Endothelial cell of umbilical vein (primary cell): ENCODE measurements around the gene NRDE2. TPM values are rescaled to one million over a fixed set of nuclear protein-coding genes. Genes with fewer than 3 reads are reported as not detected.

Source experiments
- BruUV-seq: library from RNA; stranded (reverse); fragments of 400-500 nt; replicated peaks from 2 replicates; lab custom pipeline; 2021; lab: Mats Ljungman, UMichigan
- CTCF ChIA-PET: fragments of 300-600, 350-600 bp; sonication (Branson Sonifier 250); formaldehyde crosslinking; loops from one replicate; lab custom pipeline; 2021; ENCODE audit warnings: antibody characterized with exemption, inconsistent platforms; lab: Charles Lee
- POLR2A ChIA-PET: fragments of 300-600, 350-600 bp; sonication (Branson Sonifier 250); formaldehyde crosslinking; loops from one replicate; lab custom pipeline; 2021; ENCODE audit warnings: antibody characterized with exemption, inconsistent platforms; lab: Charles Lee
- DNase-seq: peaks from one replicate; pipeline ENCODE4 v3.0.0-alpha.2; 2011; ENCODE audit warnings: low read depth, low spot score
- FAIRE-seq: peaks from 2 replicates; lab custom pipeline; 2011; peaks lifted over from hg19 to GRCh38; lab: Jason Lieb, UNC
- H2AFZ ChIP-seq: 2 replicates; pipeline ENCODE4 v1.6.0; 2012; ENCODE audit warnings: low read depth, low read length, control low read depth, inconsistent platforms
- H3K27ac ChIP-seq: 2 replicates; pipeline ENCODE4 v1.5.1; 2011; ENCODE audit warnings: low read depth, mild to moderate bottlenecking, control low read depth, low read length, moderate library complexity; ENCODE audit not compliant: insufficient read depth
- H3K27me3 ChIP-seq, 2 experiments: 2 replicates each; pipeline versions ENCODE4 v1.6.0 to v1.6.1; 2011; ENCODE audit warnings: low read length in 2 of 2, mixed read lengths in 1 of 2; ENCODE audit not compliant: control insufficient read depth in 2 of 2, insufficient read depth in 2 of 2
- H3K36me3 ChIP-seq, 2 experiments: 2 replicates in 1 of 2; 3 replicates in 1 of 2; pipeline ENCODE4 v1.5.1; 2011; ENCODE audit warnings: low read length in 2 of 2, mild to moderate bottlenecking in 1 of 2, moderate library complexity in 1 of 2; ENCODE audit not compliant: control insufficient read depth in 2 of 2, insufficient read depth in 2 of 2; ENCODE audit errors: extremely low read depth in 1 of 2
- H3K4me1 ChIP-seq: 3 replicates; pipeline ENCODE4 v1.5.1; 2011; ENCODE audit warnings: mild to moderate bottlenecking, low read length; ENCODE audit not compliant: control insufficient read depth, insufficient read depth; ENCODE audit errors: extremely low read depth
- H3K4me2 ChIP-seq: 2 replicates; pipeline ENCODE4 v1.6.1; 2011; ENCODE audit warnings: low read length, control low read depth, mixed read lengths; ENCODE audit not compliant: insufficient read depth
- H3K4me3 ChIP-seq, 3 experiments: fragments of 200-600 bp in 1 of 3; sonication (generic), shearing (Covaris generic) in 1 of 3; replicated peaks in 1 of 3; 2 replicates each; pipeline ENCODE4 v1.5.1; 2011 to 2016; ENCODE audit warnings: control low read depth in 3 of 3, low read length in 3 of 3, mild to moderate bottlenecking in 2 of 3, inconsistent platforms in 1 of 3, low read depth in 1 of 3, moderate library complexity in 1 of 3; ENCODE audit not compliant: insufficient read depth in 1 of 3
- H3K79me2 ChIP-seq: 2 replicates; pipeline ENCODE4 v1.6.0; 2012; ENCODE audit warnings: low read length, inconsistent platforms; ENCODE audit not compliant: control insufficient read depth, insufficient read depth
- H3K9ac ChIP-seq: replicated peaks from 2 replicates; pipeline ENCODE3; 2011; ENCODE audit warnings: low read length, control low read depth; ENCODE audit not compliant: insufficient read depth; ENCODE audit errors: extremely low read depth
- H3K9me1 ChIP-seq: replicated peaks from 3 replicates; pipeline ENCODE4 v1.6.0; 2011; ENCODE audit warnings: mild to moderate bottlenecking, low read length; ENCODE audit not compliant: control insufficient read depth, insufficient read depth; ENCODE audit errors: extremely low read depth
- H3K9me3 ChIP-seq: replicated peaks from 2 replicates; pipeline ENCODE4 v1.5.1; 2012; ENCODE audit warnings: low read length, inconsistent platforms; ENCODE audit not compliant: control insufficient read depth, insufficient read depth
- H4K20me1 ChIP-seq: replicated peaks from 2 replicates; pipeline ENCODE3; 2011; ENCODE audit warnings: mild to moderate bottlenecking, low read length; ENCODE audit not compliant: control insufficient read depth, insufficient read depth; ENCODE audit errors: extremely low read depth
- CTCF ChIP-seq, 2 donors: IDR thresholded peaks; 1 replicate in 1 of 2; 2 replicates in 1 of 2; pipeline ENCODE4 v1.5.1; 2011; ENCODE audit warnings: low read length in 2 of 2, mild to moderate bottlenecking in 2 of 2, moderate library complexity in 2 of 2, control low read depth in 1 of 2, inconsistent platforms in 1 of 2, low read depth in 1 of 2; ENCODE audit not compliant: insufficient read depth in 1 of 2; ENCODE audit errors: extremely low read depth in 1 of 2
- EZH2 ChIP-seq: IDR thresholded peaks from 2 replicates; pipeline ENCODE4 v1.6.1; 2012; ENCODE audit warnings: borderline replicate concordance, low read depth, mild to moderate bottlenecking, moderate library complexity, low read length, inconsistent platforms; ENCODE audit not compliant: severe bottlenecking
- FOS ChIP-seq: IDR thresholded peaks from 2 replicates; pipeline ENCODE4 v1.6.1; 2011; ENCODE audit warnings: mild to moderate bottlenecking, low read length, moderate library complexity, borderline replicate concordance; ENCODE audit not compliant: insufficient read depth
- GATA2 ChIP-seq: IDR thresholded peaks from 2 replicates; pipeline ENCODE4 v1.7.0; 2011; ENCODE audit warnings: low read depth, mild to moderate bottlenecking, moderate library complexity, mixed read lengths, low read length; ENCODE audit not compliant: insufficient read length, insufficient read depth
- JUN ChIP-seq: IDR thresholded peaks from 2 replicates; pipeline ENCODE4 v1.6.1; 2011; ENCODE audit warnings: borderline replicate concordance, low read depth; ENCODE audit not compliant: insufficient read length, insufficient read depth
- MAX ChIP-seq: IDR thresholded peaks from 2 replicates; pipeline ENCODE4 v1.6.1; 2011; ENCODE audit not compliant: insufficient read depth, insufficient read length
- MYC ChIP-seq: IDR thresholded peaks from one replicate; pipeline ENCODE4 v1.6.1; 2011; ENCODE audit warnings: mild to moderate bottlenecking, low read depth, low read length
- POLR2A ChIP-seq: IDR thresholded peaks from 2 replicates; pipeline ENCODE4 v1.6.1; 2012; ENCODE audit warnings: low read depth, mild to moderate bottlenecking, control low read depth, low read length
- POLR2AphosphoS5 ChIP-seq: IDR thresholded peaks from 2 replicates; pipeline ENCODE4 v1.6.1; 2012; ENCODE audit warnings: low read depth, mild to moderate bottlenecking, control low read depth, low read length, moderate library complexity; ENCODE audit not compliant: insufficient read depth
- dilution Hi-C: fragments of 300-500 bp; cut with MboI; formaldehyde crosslinking; loops from one replicate; pipeline ENCODE4 v1.15.0; 2019; ENCODE audit warnings: low sequenced_read_pairs; ENCODE audit not compliant: extremely low pct_ligation_motif_present
- intact Hi-C: fragments of 100-400 bp; cut with micrococcal nuclease; formaldehyde crosslinking; loops from one replicate; pipeline ENCODE4 v1.10.0; 2022
- polyA plus RNA-seq, 4 experiments: library from polyadenylated mRNA; depleted of rRNA in 3 of 4; stranded (reverse) in 3 of 4; unstranded in 1 of 4; fragments of >200 nt; gene quantifications; 2 replicates each; pipeline versions ENCODE4 v1.2.1 to v1.2.3, GENCODE V29; 2011 to 2012; ENCODE audit warnings: missing spikeins in 1 of 4
- total RNA-seq: library from RNA; stranded (reverse); gene quantifications from 2 replicates; pipeline ENCODE4 v1.2.3, GENCODE V29; 2021

Gene NRDE2
- total and polyA plus RNA-seq, 2 donors (not counting 3 experiments of a cell fraction or from before 2014, with no cell fraction given): 8.5 to 22.1 TPM

DNA sequence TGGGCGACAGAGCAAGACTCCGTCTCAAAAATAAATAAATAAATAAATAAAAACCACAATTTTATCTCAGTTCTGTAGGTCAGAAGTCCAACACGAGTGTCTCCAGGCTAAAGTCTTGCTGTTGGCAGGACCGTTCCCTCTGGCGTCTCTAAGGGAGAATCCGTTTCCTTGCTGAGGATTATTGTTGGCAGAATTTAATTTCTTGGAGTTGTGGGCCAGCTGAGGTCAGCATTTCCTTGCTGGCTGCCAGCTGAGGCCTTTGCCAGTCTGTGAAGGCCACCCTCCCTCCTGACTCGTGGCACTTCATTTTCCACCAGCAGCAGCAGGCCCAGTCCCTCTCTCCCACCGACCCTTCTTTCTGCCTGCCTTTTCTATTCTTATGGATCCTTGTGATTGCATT is 58.2 kb downstream of the NRDE2 start:
- Histone ChIP-seq H4K20me1 (no peaks in the 10 kb centered on the region), H3K9me1 (no peaks in the 10 kb centered on the region), H3K27ac (peak overlapping the region; percentile 87), H3K79me2 (peaks cover 2% of the 10 kb centered on the region), H3K4me1 (peaks cover 34% of the 10 kb centered on the region), H3K27me3 (no peaks in the 10 kb centered on the region), H2AFZ (no peak overlapping the region), H3K36me3 (peaks cover 21 to 29% of the 10 kb centered on the region in 2 experiments), H3K9ac (no peak overlapping the region), H3K9me3 (no peaks in the 10 kb centered on the region), H3K4me2 (no peak overlapping the region), H3K4me3 (no peak overlapping the region)
- intact Hi-C loops (no loop called here), dilution Hi-C loops (no loop called here)
- TF ChIP-seq EZH2 (no peak), POLR2AphosphoS5 (peak; percentile 10)
- CTCF ChIA-PET: interaction anchor here (1.2 to 1.4 kb wide), 2 partner anchors 15 to 485 kb away, joined by 3 read pairs; no protein-coding TSS in a partner anchor
- DNase-seq (peak; percentile 66), FAIRE-seq (peak; percentile 62)
- POLR2A ChIA-PET: no interaction called here
- BruUV-seq: no TSS peak

DNA sequence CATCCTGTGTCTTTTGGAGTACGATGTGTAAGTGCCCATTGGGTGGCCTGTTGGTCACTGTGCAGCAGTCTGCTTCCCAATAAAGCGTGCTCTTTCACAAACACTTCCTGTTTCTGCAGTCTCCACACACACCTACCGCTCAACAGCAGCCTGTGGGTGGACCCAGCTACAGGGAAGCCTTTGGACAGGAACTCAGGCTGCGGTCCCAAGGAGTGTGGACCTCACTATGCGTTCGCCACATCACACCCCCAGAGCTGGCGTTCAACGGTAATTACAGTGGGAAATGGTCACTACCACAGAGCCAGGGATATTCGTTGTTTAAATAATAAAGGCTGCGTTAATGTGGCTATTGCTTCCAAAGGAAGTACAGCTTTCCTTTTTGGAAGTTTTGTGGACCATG is 59.2 kb downstream of the NRDE2 start:
- no peaks in the 10 kb centered on the region for H3K27me3 ChIP-seq
- no peak overlapping the region for H3K4me3 ChIP-seq
- H3K4me2 ChIP-seq: no peak overlapping the region
- H3K36me3 ChIP-seq: peaks cover 22 to 28% of the 10 kb centered on the region in 2 experiments
- dilution Hi-C loops (no loop called here), intact Hi-C loops (no loop called here)
- ChIA-PET POLR2A (no interaction called here), CTCF (interaction anchor here (1.4 kb wide), 1 partner anchor 486 kb away, joined by 3 read pairs; no protein-coding TSS in a partner anchor)
- no peak overlapping the region for H3K27ac ChIP-seq
- peaks cover 2% of the 10 kb centered on the region for H3K79me2 ChIP-seq
- H3K9me1 ChIP-seq: no peaks in the 10 kb centered on the region
- H3K9me3 ChIP-seq: no peaks in the 10 kb centered on the region
- no peak overlapping the region for H3K9ac ChIP-seq
- DNase-seq: peak; percentile 31
- peak; percentile 18 for FAIRE-seq
- TF ChIP-seq GATA2 (no peak), CTCF (IDR thresholded peaks at IDR 0.05; ENCODE audit: extremely low read depth in 1 of 2, insufficient read depth in 1 of 2, low read depth in 1 of 2, low read length in 2 of 2) (no peak), MAX (no peak), FOS (no peak), POLR2A (no peak), MYC (no peak), JUN (no peak), POLR2AphosphoS5 (no peak), EZH2 (no peak)
- no peak overlapping the region for H2AFZ ChIP-seq
- H4K20me1 ChIP-seq: no peaks in the 10 kb centered on the region
- BruUV-seq: no TSS peak
- peaks cover 34% of the 10 kb centered on the region for H3K4me1 ChIP-seq
